ENCODE data around the gene MEFV. TPM values are rescaled to one million over a fixed set of nuclear protein-coding genes. Genes with fewer than 3 reads are reported as not detected.

Gene MEFV
- total and polyA plus RNA-seq, 4 donors, result 1.3 to 21.7 (median 8.1) TPM

DNA sequence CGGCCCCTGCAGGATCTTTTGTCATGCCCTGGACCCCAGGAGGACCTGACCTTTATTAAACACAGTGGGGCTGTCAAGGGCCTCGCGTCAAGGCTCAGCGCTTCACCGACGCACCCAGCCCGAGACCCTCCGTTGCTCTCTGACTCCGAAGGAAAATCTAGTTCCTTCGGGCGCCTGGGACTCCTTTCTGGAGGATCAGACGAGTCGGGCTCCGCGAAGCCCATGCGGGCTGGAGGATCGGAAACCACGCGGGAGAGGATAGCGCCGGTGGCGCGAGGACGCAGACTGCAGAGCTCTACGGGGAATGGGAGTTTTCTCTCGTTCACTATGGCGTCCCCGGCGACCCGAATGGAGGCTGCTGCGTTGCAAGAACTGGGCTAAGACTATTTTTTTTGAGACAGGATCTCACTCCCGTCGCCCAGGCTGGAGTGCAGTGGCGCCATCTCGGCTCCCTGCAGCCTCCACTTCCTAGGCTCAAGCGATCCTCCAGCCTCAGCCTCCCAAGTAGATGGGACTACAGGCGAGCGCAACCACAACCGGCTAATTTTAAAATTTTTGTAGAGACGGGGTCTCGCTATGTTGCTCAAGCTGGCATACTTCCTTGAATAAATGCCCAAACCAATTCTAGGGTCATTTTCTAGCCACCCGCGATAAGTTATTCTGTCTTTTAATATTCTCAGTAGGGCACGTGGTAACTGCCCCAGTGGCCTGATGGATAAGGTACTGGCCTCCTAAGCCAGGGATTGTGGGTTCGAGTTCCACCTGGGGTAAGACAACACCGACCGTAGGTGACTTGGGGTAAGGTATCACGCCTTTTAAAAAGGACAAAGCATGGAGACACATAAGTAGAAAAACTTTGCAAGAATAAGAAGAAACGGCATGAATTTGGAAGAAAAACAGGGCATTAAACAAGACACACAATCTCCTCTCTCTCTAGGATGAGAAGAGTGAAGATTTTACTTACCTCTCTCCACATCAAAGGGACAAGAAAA is 62.9 kb downstream of the MEFV start:
- Histone ChIP-seq H3K27me3 (ENCODE audit: control insufficient read depth in 3 of 3, insufficient read depth in 3 of 3, low read length in 2 of 3) (peaks cover 6 to 81% (median 69%) of the 10 kb centered on the region in 3 donors), H3K4me1 (ENCODE audit: control insufficient read depth in 5 of 5, insufficient read depth in 5 of 5, low read length in 5 of 5) (peaks cover 0 to 9% (median 0%) of the 10 kb centered on the region in 5 donors), H3K9me3 (ENCODE audit: control insufficient read depth in 4 of 4, insufficient read depth in 3 of 4, low read length in 3 of 4) (peaks cover 0 to 18% (median 0%) of the 10 kb centered on the region in 4 donors), H3K9ac (ENCODE audit: insufficient read depth in 1 of 2, low read length in 2 of 2) (no peak overlapping the region), H3K27ac (ENCODE audit: low read depth in 1 of 2, low read length in 1 of 2) (no peak overlapping the region), H3K4me3 (no peak overlapping the region), H3K36me3 (ENCODE audit: control insufficient read depth in 4 of 4, insufficient read depth in 4 of 4, low read length in 4 of 4) (no peaks in the 10 kb centered on the region)
- no peak for ATAC-seq (ENCODE audit: insufficient read depth, low FRiP score)
- DNase-seq, result no peak
- 64 to 67% methylated on average over 49 of the region's 49 CpGs for WGBS, 2 donors
- TF ChIP-seq CTCF (IDR thresholded peaks at IDR 0.05; ENCODE audit: control extremely low read depth, extremely low read depth), result no peak

GRCh38 chr16:3192476-3193019 is 63.9 kb downstream of the MEFV start:
- 35% methylated on average over 36 of the region's 36 CpGs for WGBS, 2 donors
- H3K9me3 ChIP-seq (ENCODE audit: control insufficient read depth in 4 of 4, insufficient read depth in 3 of 4, low read length in 3 of 4), result peaks cover 0 to 19% (median 0%) of the 10 kb centered on the region in 4 donors
- no peak overlapping the region for H3K27ac ChIP-seq (ENCODE audit: low read depth in 1 of 2, low read length in 1 of 2)
- no peaks in the 10 kb centered on the region for H3K36me3 ChIP-seq (ENCODE audit: control insufficient read depth in 4 of 4, insufficient read depth in 4 of 4, low read length in 4 of 4)
- peaks cover 0 to 13% (median 0%) of the 10 kb centered on the region in 5 donors for H3K4me1 ChIP-seq (ENCODE audit: control insufficient read depth in 5 of 5, insufficient read depth in 5 of 5, low read length in 5 of 5)
- no peak overlapping the region for H3K9ac ChIP-seq (ENCODE audit: insufficient read depth in 1 of 2, low read length in 2 of 2)
- H3K4me3 ChIP-seq, result no peak overlapping the region
- peaks cover 6 to 89% (median 76%) of the 10 kb centered on the region in 3 donors for H3K27me3 ChIP-seq (ENCODE audit: control insufficient read depth in 3 of 3, insufficient read depth in 3 of 3, low read length in 2 of 3)
- DNase-seq (no peak), ATAC-seq (ENCODE audit: insufficient read depth, low FRiP score) (no peak)
- TF ChIP-seq CTCF (IDR thresholded peaks at IDR 0.05; ENCODE audit: control extremely low read depth, extremely low read depth), result no peak

Other genes starting within 250 kb of the MEFV start
- gene CLDN9, start 243.7 kb downstream of the MEFV start, total RNA-seq, result 1 to 10 TPM; 1.5 to 5.3 TPM
- gene CLDN9, start 243.7 kb downstream of the MEFV start, polyA plus RNA-seq, result under 1 TPM; 0.91 to 0.98 TPM
- gene CLDN6, start 238.4 kb downstream of the MEFV start, total RNA-seq, result 1 to 10 TPM in 1 of 2 donors, under 1 TPM in 1; 0.92 to 7.1 TPM
- under 1 TPM in 1 of 2 donors, not detected in 1; 0.10 TPM for gene CLDN6, start 238.4 kb downstream of the MEFV start, polyA plus RNA-seq
- 100 to 1,000 TPM in 1 of 2 donors, 10 to 100 TPM in 1; 19.1 to 107 TPM for gene TNFRSF12A, start 236.3 kb downstream of the MEFV start, total RNA-seq
- gene TNFRSF12A, start 236.3 kb downstream of the MEFV start, polyA plus RNA-seq, result 100 to 1,000 TPM; 132 to 192 TPM
- gene HCFC1R1, start 232.7 kb downstream of the MEFV start, total RNA-seq, result 10 to 100 TPM; 10.9 to 51.1 TPM
- 100 to 1,000 TPM in 1 of 2 donors, 10 to 100 TPM in 1; 40.4 to 138 TPM for gene HCFC1R1, start 232.7 kb downstream of the MEFV start, polyA plus RNA-seq
- gene THOC6, start 232.6 kb downstream of the MEFV start, total RNA-seq, result 10 to 100 TPM; 12.7 to 39.9 TPM
- 10 to 100 TPM; 40.0 to 58.3 TPM for gene THOC6, start 232.6 kb downstream of the MEFV start, polyA plus RNA-seq
- 10 to 100 TPM; 15.9 to 24.4 TPM for gene BICDL2, start 219.7 kb downstream of the MEFV start, total RNA-seq
- gene BICDL2, start 219.7 kb downstream of the MEFV start, polyA plus RNA-seq, result 10 to 100 TPM; 12.7 to 17.1 TPM
- 10 to 100 TPM in 1 of 2 donors, 1 to 10 TPM in 1; 4.2 to 34.9 TPM for gene MMP25, start 210.1 kb downstream of the MEFV start, total RNA-seq
- gene MMP25, start 210.1 kb downstream of the MEFV start, polyA plus RNA-seq, result 10 to 100 TPM in 1 of 2 donors, 1 to 10 TPM in 1; 6.2 to 94.4 TPM
- 100 to 1,000 TPM in 1 of 2 donors, 10 to 100 TPM in 1; 83.7 to 153 TPM for gene IL32, start 191.0 kb downstream of the MEFV start, total RNA-seq
- gene IL32, start 191.0 kb downstream of the MEFV start, polyA plus RNA-seq, result 100 to 1,000 TPM; 247 to 275 TPM
- gene ZSCAN10, start 157.3 kb downstream of the MEFV start, total RNA-seq, result under 1 TPM in 1 of 2 donors, not detected in 1; 0.21 TPM
- under 1 TPM in 1 of 2 donors, not detected in 1; 0.02 TPM for gene ZSCAN10, start 157.3 kb downstream of the MEFV start, polyA plus RNA-seq
- 10 to 100 TPM in 1 of 2 donors, 1 to 10 TPM in 1; 9.8 to 12.7 TPM for gene ZNF205, start 144.0 kb downstream of the MEFV start, total RNA-seq
- gene ZNF205, start 144.0 kb downstream of the MEFV start, polyA plus RNA-seq, result 10 to 100 TPM; 10.2 to 33.0 TPM
- gene ZNF213, start 121.6 kb downstream of the MEFV start, total RNA-seq, result 10 to 100 TPM; 12.8 to 13.1 TPM
- 10 to 100 TPM in 1 of 2 donors, 1 to 10 TPM in 1; 7.8 to 10.3 TPM for gene ZNF213, start 121.6 kb downstream of the MEFV start, polyA plus RNA-seq
- not detected for gene OR1F1, start 68.4 kb downstream of the MEFV start, total RNA-seq
- not detected for gene OR1F1, start 68.4 kb downstream of the MEFV start, polyA plus RNA-seq
- 1 to 10 TPM; 6.5 to 7.8 TPM for gene ZNF200, start 21.5 kb downstream of the MEFV start, total RNA-seq
- gene ZNF200, start 21.5 kb downstream of the MEFV start, polyA plus RNA-seq, result 1 to 10 TPM; 4.3 to 6.4 TPM
- gene ZNF263, start 26.9 kb upstream of the MEFV start, total RNA-seq, result 10 to 100 TPM; 27.3 to 48.4 TPM
- 10 to 100 TPM; 13.4 to 23.9 TPM for gene ZNF263, start 26.9 kb upstream of the MEFV start, polyA plus RNA-seq
- 10 to 100 TPM in 1 of 2 donors, 1 to 10 TPM in 1; 4.7 to 11.5 TPM for gene TIGD7, start 48.8 kb upstream of the MEFV start, total RNA-seq
- gene TIGD7, start 48.8 kb upstream of the MEFV start, polyA plus RNA-seq, result 1 to 10 TPM; 2.9 to 3.1 TPM
- gene ZNF75A, start 48.9 kb upstream of the MEFV start, total RNA-seq, result 10 to 100 TPM; 23.8 to 35.1 TPM
- 10 to 100 TPM; 11.3 to 19.0 TPM for gene ZNF75A, start 48.9 kb upstream of the MEFV start, polyA plus RNA-seq
- gene OR2C1, start 99.3 kb upstream of the MEFV start, total RNA-seq, result under 1 TPM in 1 of 2 donors, not detected in 1; 0.51 TPM
- under 1 TPM in 1 of 2 donors, not detected in 1; 0.05 TPM for gene OR2C1, start 99.3 kb upstream of the MEFV start, polyA plus RNA-seq
- 10 to 100 TPM; 10.4 to 11.9 TPM for gene ZSCAN32, start 144.4 kb upstream of the MEFV start, total RNA-seq
- gene ZSCAN32, start 144.4 kb upstream of the MEFV start, polyA plus RNA-seq, result 10 to 100 TPM in 1 of 2 donors, 1 to 10 TPM in 1; 7.2 to 12.0 TPM
- gene ZNF174, start 144.6 kb upstream of the MEFV start, total RNA-seq, result 10 to 100 TPM in 1 of 2 donors, 1 to 10 TPM in 1; 8.5 to 10.6 TPM
- gene ZNF174, start 144.6 kb upstream of the MEFV start, polyA plus RNA-seq, result 1 to 10 TPM; 3.1 to 5.1 TPM
- gene ZNF597, start 186.9 kb upstream of the MEFV start, total RNA-seq, result 1 to 10 TPM; 3.3 to 4.2 TPM
- 1 to 10 TPM; 1.5 TPM for gene ZNF597, start 186.9 kb upstream of the MEFV start, polyA plus RNA-seq
- 10 to 100 TPM; 16.6 to 57.7 TPM for gene NAA60, start 187.0 kb upstream of the MEFV start, total RNA-seq
- 10 to 100 TPM; 46.9 to 50.1 TPM for gene NAA60, start 187.0 kb upstream of the MEFV start, polyA plus RNA-seq
- not detected for gene C16orf90, start 238.9 kb upstream of the MEFV start, total RNA-seq
- not detected for gene C16orf90, start 238.9 kb upstream of the MEFV start, polyA plus RNA-seq
- gene CLUAP1, start 244.4 kb upstream of the MEFV start, total RNA-seq, result 10 to 100 TPM; 26.2 to 41.2 TPM
- gene CLUAP1, start 244.4 kb upstream of the MEFV start, polyA plus RNA-seq, result 10 to 100 TPM in 1 of 2 donors, 1 to 10 TPM in 1; 8.8 to 15.7 TPM

All from lung (tissue), 12 donors.